ENCODE measurements around the gene HIVEP1.

DNA sequence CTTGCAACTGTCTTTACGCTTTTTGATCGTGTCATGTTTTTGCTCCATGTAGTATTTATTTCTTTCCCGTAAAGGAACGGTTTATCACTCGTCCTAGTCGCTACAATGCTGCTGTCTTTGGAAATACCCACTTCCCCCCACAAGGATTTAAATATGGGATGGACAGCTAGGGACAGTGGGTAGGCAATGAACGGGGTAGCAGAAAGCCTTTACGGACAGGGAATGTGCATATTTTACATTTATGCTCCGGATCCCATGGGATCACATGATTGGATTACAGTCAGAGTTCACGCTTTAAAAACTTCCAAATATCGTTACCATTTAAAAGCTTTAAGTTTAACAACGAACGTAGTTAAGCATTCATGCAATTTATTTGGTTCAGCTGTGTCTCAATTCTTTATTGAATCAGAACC, 1.2 kb downstream of the HIVEP1 start:
- no peak for TF ChIP-seq EZH2 (IDR thresholded peaks at IDR 0.05)
- TF ChIP-seq POLR2AphosphoS5 (IDR thresholded peaks at IDR 0.05; ENCODE audit: borderline replicate concordance, low read depth, low read length), result no peak
